Lower lobe of right lung (tissue), 2 donors: ENCODE measurements around the gene AAMP. TPM values are rescaled to one million over a fixed set of nuclear protein-coding genes. Genes with fewer than 3 reads are reported as not detected.

Experiments
- ATAC-seq, 2 donors: fragments of 200-7000 bp; cut with Tn5 transposase; one replicate each; pipeline ENCODE4 v1.9.1; 2020 to 2022; ENCODE audit warnings: mild to moderate bottlenecking in 2 of 2, moderate library complexity in 2 of 2
- DNase-seq: peaks from one replicate; pipeline ENCODE4 v3.0.0-alpha.2; 2020
- H3K27ac ChIP-seq: fragments of 200-600 bp; one replicate; pipeline ENCODE4 v1.8.0; 2022
- H3K27me3 ChIP-seq: fragments of 200-600 bp; one replicate; pipeline ENCODE4 v1.8.0; 2022; ENCODE audit warnings: low read depth
- H3K36me3 ChIP-seq: fragments of 200-600 bp; one replicate; pipeline ENCODE4 v1.8.0; 2022; ENCODE audit warnings: mild to moderate bottlenecking
- H3K4me1 ChIP-seq: fragments of 200-600 bp; one replicate; pipeline ENCODE4 v1.8.0; 2022
- H3K4me3 ChIP-seq: fragments of 200-600 bp; one replicate; pipeline ENCODE4 v1.8.0; 2022; ENCODE audit warnings: mild to moderate bottlenecking
- H3K9me3 ChIP-seq: fragments of 200-600 bp; one replicate; pipeline ENCODE4 v1.8.0; 2022
- CTCF ChIP-seq: fragments of 200-600 bp; IDR thresholded peaks from one replicate; pipeline ENCODE4 v1.8.0; 2022; ENCODE audit warnings: antibody characterized with exemption, mild to moderate bottlenecking
- intact Hi-C: fragments of 100-400 bp; cut with DNase I; formaldehyde crosslinking; loops from one replicate; pipeline ENCODE4 v1.11.0; 2022
- total RNA-seq: library from RNA; stranded (reverse); fragmentation: NEBNext Ultra II Directional; extraction: Animal tissue kit (Norgen Biotek cat#: 25700); gene quantifications from one replicate; pipeline ENCODE4 v1.2.1, GENCODE V29; 2021
- donor health status: DM: no; HTN: yes; CAD: no; lungs with severe emphysema.

Gene AAMP
- total RNA-seq, 1 donor from 2014 or later, result 58.8 TPM

DNA sequence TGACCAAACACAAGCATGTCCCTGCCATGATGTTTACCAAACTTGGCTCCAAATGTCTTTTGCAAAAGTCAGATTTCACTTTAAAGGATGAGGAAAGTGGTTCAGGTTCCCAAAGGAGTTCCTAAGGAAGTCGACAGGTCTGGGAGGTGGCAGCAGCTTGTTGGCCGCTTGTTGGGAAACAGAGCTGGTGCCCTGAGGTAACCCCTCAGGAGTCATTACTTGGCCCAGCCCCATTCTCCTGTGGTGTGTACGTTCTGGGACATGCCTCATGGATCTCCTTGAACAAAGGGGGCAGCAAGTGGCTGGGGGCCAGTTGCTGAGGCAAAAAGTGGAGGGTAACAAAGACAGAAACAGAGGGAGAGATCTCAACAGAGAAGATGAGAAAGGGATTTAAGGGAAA is 11.5 kb upstream of the AAMP start:
- intact Hi-C loops, result no loop called here
- TF ChIP-seq CTCF, result no peak
- peak in 1 of 2 donors; percentile 21 for ATAC-seq
- peaks cover 49% of the 10 kb centered on the region for H3K4me1 ChIP-seq
- no peaks in the 10 kb centered on the region for H3K27me3 ChIP-seq
- peak overlapping the region; percentile 97 for H3K27ac ChIP-seq
- DNase-seq, result no peak
- peaks cover 85% of the 10 kb centered on the region for H3K36me3 ChIP-seq
- no peak overlapping the region for H3K4me3 ChIP-seq
- no peaks in the 10 kb centered on the region for H3K9me3 ChIP-seq

GRCh38 chr2:218280260-218280870 is 10.4 kb upstream of the AAMP start:
- ATAC-seq (no peak), DNase-seq (no peak)
- intact Hi-C loops, result no loop called here
- no peak overlapping the region for H3K4me3 ChIP-seq
- TF ChIP-seq CTCF, result no peak
- H3K36me3 ChIP-seq, result peaks cover 90% of the 10 kb centered on the region
- no peaks in the 10 kb centered on the region for H3K27me3 ChIP-seq
- peaks cover 38% of the 10 kb centered on the region for H3K4me1 ChIP-seq
- H3K9me3 ChIP-seq, result no peaks in the 10 kb centered on the region
- no peak overlapping the region for H3K27ac ChIP-seq

DNA sequence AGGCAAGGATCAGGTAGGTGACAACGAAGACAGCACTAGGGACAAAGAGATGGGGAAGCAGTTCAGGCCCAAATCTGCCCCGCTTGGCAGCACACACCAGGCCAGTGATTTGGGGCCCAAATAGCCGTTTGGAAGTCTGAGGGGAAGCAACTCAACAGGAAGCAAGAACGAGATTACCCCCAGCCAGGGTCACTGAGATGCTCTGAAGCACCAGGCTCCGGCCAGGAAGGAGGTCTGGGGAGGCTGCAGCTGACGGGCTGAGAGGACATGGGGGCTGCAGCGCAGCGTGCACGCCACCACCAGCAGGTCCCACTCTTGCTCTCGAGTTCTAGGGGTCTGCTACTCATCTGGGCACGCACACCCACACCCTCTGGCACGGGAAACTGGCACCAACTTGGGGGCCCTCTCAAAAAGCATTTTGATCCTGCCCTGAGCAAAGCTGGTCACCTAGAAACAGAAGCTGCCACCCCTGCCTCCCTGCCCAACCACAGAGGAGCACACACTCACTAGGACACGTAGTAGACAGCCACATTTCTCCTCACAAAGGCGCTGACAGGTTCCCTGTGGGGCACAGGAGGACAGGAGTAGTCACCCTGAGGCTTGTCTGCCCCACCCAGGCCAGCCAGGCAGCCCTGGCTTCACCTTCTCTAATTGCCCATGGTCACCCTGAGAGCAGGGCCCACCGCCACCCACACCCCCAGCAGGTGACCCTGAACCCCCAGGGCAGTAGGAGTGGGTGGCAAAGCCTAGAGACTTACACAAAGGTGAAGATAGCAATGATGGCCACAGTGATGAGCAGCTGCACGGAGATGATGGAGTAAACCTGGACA is 8.8 kb upstream of the AAMP start:
- H3K27me3 ChIP-seq, result no peaks in the 10 kb centered on the region
- DNase-seq (no peak), ATAC-seq (no peak)
- intact Hi-C loops, result no loop called here
- no peak for TF ChIP-seq CTCF
- no peak overlapping the region for H3K4me3 ChIP-seq
- H3K4me1 ChIP-seq, result peaks cover 23% of the 10 kb centered on the region
- H3K27ac ChIP-seq, result no peak overlapping the region
- H3K36me3 ChIP-seq, result peaks cover 99% of the 10 kb centered on the region
- H3K9me3 ChIP-seq, result no peaks in the 10 kb centered on the region

DNA sequence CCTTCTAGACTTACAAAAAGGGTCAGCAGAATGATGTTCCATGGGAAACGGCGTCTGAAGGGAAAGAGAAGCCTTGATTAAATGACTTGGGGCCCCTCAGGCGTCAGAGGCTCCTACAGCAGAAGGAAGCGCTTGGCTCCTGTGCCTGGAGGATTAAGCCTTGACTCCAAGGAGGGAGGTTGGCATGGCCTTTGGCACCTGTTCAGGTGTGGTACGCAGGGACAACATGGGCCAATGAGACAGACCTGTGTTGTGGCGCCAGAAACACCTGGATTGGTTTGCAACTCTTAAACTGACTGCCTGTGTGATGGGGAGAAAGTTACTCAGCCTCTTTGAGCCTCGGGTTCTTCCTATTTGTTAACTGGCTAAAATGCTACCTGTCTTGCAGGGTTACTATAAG is 8.0 kb upstream of the AAMP start:
- no peak overlapping the region for H3K4me3 ChIP-seq
- H3K4me1 ChIP-seq, result peaks cover 23% of the 10 kb centered on the region
- DNase-seq, result no peak
- H3K27me3 ChIP-seq, result no peaks in the 10 kb centered on the region
- H3K36me3 ChIP-seq, result peaks cover 99% of the 10 kb centered on the region
- no peak for ATAC-seq
- H3K27ac ChIP-seq, result no peak overlapping the region
- TF ChIP-seq CTCF, result no peak
- no peaks in the 10 kb centered on the region for H3K9me3 ChIP-seq
- intact Hi-C loops, result no loop called here

DNA sequence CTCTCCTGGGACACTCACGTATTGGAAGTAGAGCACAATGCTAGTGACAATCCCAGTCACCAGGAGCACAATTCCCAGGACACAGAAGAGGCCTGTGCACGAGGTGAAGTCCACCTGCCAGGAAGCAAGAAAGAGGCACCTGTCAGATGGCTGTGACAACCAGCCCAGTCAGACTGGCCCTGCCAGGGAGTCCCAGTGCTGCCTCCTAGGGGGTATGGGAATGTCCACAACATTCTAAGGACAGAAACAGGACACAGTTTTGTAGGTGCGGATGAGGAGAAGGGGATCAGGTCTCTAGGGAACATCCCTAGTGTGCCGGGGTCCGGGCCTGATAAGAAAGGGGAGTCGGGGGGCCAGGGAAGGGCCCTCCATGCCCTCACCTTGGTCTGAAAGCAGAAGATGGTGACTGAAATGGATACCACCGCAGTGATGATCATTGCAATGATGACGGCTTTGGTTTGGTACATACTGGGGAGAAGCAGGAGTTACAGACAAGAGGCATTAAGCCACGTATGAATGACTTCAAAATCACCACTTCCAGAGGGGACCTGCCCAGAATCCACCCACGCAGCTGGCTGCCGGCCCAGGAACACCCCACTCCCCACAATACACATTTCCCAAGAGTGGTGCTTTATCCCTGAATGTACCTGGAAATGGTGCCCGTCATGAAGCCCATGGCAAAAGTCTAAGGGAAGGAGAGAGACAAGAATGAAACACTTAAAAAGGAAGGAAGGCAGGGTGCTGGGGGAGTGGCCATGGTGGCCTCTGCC is 7.2 kb upstream of the AAMP start:
- no peaks in the 10 kb centered on the region for H3K9me3 ChIP-seq
- TF ChIP-seq CTCF, result no peak
- no peak overlapping the region for H3K27ac ChIP-seq
- peak; percentile 22 for DNase-seq
- H3K27me3 ChIP-seq, result no peaks in the 10 kb centered on the region
- intact Hi-C loops, result no loop called here
- H3K36me3 ChIP-seq, result peaks cover 96% of the 10 kb centered on the region
- H3K4me3 ChIP-seq, result no peak overlapping the region
- no peak for ATAC-seq
- peaks cover 23% of the 10 kb centered on the region for H3K4me1 ChIP-seq
